GM21515 (cell line): ENCODE results near the gene CLMN.
"Not testable (repeated sequence)": the region's sequence is repeated elsewhere in the genome, so short reads cannot be mapped to it uniquely, and the experiment has no call there.

Experiments used
- ATAC-seq: cut with Tn5 transposase; IDR thresholded peaks from one replicate; pipeline ENCODE4 v1.9.1; 2021; ENCODE audit not compliant: unreplicated experiment

Gene CLMN

GRCh38 chr14:95289323-95290010 is 30.2 kb downstream of the CLMN start:
- ATAC-seq, result no peak

GRCh38 chr14:95288672-95289322 is 30.9 kb downstream of the CLMN start:
- ATAC-seq, result no peak

GRCh38 chr14:95287176-95287754 is 32.4 kb downstream of the CLMN start:
- ATAC-seq, result no peak

GRCh38 chr14:95286645-95287044 is 33.1 kb downstream of the CLMN start:
- no peak for ATAC-seq

GRCh38 chr14:95285566-95285965 is 34.1 kb downstream of the CLMN start:
- ATAC-seq, result no peak

DNA sequence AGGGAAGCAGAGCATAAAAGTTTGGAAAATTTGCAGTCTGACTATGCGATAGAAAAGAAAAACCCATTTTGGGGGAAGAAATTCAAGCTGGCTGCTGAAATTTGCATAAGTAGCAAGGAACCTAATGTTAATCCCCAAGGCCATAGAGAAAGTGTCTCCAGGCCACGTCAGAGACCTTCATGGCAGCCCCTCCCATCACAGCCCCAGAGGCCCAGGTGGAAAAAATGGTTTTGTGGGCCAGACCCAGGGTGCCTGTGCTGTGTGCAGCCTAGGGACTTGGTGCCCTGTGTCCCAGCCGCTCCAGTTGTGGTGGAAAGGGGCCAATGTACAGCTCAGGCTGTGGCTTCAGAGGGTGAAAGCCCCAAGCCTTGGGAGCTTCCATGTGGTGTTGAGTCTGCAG is 35.9 kb downstream of the CLMN start:
- ATAC-seq, result not testable (repeated sequence)

DNA sequence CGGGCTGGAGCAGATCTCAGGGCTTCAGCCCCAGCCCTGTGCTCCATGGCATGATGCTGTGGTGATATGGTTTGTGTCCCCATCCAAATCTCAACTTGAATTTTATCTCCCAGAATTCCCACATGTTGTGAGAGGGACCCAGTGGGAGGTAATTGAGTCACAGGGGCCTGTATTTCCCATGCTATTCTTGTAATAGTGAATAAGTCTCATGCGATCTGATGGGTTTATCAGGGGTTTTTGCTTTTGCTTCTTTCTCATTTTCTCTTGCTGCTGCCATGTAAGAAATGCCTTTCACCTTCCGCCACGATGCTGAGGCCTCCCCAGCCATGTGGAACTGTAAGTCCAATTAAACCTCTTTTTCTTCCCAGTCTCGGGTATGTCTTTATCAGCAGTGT is 36.7 kb downstream of the CLMN start:
- not testable (repeated sequence) for ATAC-seq

- ATAC-seq, result no peak
These were observed 37.2 kb downstream of the CLMN start for GRCh38 chr14:95282354-95282985.

GRCh38 chr14:95281560-95282176 is 38.0 kb downstream of the CLMN start:
- no peak for ATAC-seq

- no peak for ATAC-seq
These were observed 44.2 kb downstream of the CLMN start for GRCh38 chr14:95275494-95275893.

DNA sequence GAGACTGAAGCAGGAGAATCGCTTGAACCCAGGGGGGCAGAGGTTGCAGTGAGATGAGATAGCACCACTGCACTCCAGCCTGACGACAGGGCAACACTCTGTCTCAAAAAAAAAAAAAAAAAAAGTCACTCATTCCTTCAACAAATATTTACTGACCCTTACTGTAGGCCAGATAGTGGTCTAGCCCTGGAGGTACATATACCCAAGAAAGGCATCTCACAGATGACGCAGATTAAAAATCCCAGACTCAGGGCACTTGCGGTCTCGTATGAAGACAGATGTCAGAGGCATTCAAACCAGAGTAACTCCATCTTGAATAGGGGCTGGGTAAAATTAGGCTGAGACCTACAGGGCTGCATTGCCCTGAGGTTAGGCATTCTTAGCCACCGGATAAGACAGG is 44.8 kb downstream of the CLMN start:
- ATAC-seq, result no peak

DNA sequence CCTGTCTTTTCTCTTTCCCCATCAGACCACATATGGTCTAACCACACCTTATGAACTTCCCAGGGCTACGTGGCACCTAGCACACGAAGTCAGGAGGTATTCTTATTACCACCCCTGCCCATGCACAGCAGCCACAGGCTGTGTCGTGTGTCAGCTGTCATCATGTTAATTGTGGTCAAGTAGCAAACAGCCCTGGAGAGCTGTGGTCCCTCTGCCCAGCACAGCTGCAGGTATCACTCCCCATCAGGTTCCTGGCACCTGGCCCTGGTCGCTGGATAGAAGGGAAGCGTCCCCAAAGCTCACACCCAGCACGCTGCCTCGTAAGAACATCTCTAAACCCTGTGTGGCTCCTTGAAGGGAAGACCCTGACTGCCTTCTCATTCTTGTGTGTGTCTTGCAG is 45.4 kb downstream of the CLMN start:
- ATAC-seq, result no peak

DNA sequence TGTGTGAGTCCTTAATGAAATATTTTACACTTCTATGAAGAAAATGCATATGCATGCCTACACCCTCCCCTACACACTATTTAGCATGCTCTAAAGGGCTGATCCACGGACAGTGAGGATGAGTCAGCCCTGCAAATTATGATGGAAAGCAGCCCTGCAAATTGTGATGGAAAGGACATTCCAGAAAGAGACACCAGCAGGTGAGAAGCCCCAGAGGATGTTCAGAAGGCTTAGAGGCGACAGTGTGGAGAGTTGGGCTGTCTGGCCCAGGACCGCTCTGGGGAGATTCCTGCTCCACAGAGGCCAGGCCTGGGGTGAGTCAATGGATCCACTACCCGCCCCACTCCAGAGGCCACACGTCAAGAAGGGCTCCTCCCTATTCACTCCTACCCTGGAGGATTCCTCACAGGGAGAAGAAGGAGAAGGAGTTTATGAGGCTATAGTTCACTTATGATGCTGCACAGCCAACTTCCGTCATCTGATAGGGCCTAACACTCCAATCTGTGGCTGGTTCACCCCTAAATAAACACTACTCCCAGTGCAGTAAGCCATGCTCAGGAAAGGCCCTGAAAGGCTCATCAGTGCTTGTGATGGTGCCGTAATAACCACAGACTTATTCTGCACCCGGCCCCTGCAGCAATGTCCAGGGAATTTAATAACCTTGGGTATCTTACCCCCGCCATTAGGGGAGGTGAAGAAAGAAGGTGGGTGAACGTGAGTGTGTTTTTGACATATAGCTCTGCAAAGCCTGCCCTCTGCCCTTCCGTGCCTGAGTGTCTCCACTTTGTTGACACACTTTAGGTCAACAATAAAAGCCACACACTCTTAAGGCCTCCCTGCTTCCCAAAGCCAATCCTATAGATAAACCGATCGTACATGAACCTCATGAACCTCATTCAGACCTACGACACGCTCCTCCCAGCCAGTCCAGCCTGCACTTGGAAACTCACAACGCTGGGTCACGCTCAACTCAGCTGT is 46.4 kb downstream of the CLMN start:
- ATAC-seq, result no peak

GRCh38 chr14:95272057-95272456 is 47.7 kb downstream of the CLMN start:
- no peak for ATAC-seq

GRCh38 chr14:95270203-95270602 is 49.5 kb downstream of the CLMN start:
- no peak for ATAC-seq

DNA sequence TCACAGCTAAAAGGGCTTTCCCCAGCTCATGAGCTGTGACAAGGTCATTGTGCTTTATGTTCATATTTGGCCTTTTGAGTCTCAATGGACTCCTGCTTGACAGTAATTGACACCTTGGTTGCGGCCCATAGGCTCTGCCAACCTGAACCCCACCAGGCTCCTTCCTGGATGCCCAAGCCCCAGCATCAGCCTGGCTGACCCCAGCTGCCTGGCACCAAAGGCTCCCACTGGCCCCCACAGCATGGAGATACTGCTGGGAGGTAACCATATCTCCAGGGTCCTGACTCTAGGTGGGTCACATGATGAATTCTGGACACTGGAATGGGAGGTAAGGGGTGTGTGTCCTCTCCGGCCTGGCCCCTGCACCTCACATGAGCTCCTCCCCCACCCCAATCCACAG is 50.2 kb downstream of the CLMN start:
- ATAC-seq, result no peak

DNA sequence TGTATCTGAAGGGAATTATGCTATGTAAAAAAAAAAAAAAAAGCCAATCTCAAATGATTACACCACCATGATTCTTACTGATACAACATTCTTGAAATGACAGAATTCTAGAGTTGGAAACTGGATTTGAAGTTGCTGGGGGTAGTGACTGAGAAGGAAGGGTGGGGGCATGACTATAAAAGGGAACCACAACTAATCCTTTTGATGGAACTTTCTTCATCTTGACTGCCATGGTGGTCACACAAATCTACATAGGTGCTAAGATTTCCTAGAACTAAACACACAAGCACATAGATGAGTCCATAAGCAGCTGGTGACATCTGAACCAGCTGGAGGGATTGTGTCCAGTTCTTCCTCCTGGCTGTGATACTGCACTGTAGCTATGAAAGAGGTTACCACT is 51.4 kb downstream of the CLMN start:
- no peak for ATAC-seq

GRCh38 chr14:95267306-95267705 is 52.4 kb downstream of the CLMN start:
- no peak for ATAC-seq

DNA sequence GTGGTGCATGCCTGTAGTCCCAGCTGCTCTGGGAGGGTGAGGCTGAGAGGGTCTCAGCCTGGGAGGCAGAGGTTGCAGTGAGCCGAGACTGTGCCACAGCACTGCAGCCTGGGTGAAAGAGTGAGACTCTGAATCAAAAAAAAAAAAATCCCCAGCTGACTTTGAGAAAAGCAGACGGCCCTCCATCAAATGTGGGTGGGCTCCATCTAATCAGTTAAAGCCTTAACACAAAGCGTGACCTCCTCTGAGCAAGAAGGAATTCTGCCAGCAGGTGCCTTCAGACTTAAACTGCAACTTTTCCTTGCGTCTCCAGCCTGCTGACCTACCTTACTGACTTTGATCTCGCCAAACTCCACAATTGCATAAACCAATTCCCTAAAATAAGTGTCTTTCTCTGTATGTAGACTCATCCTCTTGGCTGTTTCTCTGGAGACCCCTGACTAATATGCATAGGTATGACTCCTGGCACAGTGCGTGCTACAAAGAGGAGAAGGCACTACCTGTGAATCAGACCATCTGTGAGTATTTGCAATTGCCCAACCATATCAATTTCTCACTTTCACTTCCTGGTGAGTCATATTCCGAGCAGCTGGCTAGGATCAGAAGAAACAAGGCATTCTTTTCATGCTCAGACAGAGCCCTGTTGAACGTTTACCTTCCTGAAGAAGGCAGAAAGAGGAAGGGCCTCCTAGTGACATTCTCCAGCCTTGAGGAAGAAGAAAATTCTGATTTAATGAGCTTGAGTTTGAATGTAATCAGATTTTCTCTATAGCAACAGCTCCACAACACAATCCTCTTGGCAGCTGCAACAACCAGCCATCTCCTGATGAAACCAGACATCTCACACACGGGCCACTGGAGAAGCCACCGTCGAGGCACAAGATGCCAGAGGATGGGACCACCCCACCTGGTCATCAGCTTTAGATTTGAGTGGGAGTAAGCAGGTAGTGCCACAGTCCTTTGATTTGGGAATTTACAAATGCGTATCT is 54.3 kb downstream of the CLMN start:
- peak; percentile 91 for ATAC-seq
